ENCODE measurements around the gene MYBPC3.
A peak's percentile ranks its signal among the peaks of the same experiment; 100 is the strongest.

Gene MYBPC3

GRCh38 chr11:47314992-47315391, 37.5 kb downstream of the MYBPC3 start:
- DNase-seq: peak; percentile 14

GRCh38 chr11:47308050-47308823, 44.3 kb downstream of the MYBPC3 start:
- DNase-seq: no peak

- no peak for DNase-seq
Measured at GRCh38 chr11:47306484-47306844, 46.0 kb downstream of the MYBPC3 start.

GRCh38 chr11:47305734-47306483, 46.6 kb downstream of the MYBPC3 start:
- DNase-seq: peak; percentile 50

GRCh38 chr11:47302853-47303252, 49.6 kb downstream of the MYBPC3 start:
- DNase-seq: no peak

GRCh38 chr11:47299078-47299477, 53.4 kb downstream of the MYBPC3 start:
- DNase-seq: no peak

GRCh38 chr11:47296045-47296444, 56.5 kb downstream of the MYBPC3 start:
- DNase-seq: no peak

- DNase-seq: no peak
Measured at GRCh38 chr11:47295385-47295784, 57.1 kb downstream of the MYBPC3 start.

- no peak for DNase-seq
Measured at GRCh38 chr11:47289856-47290255, 62.6 kb downstream of the MYBPC3 start.

GRCh38 chr11:47288066-47288465, 64.4 kb downstream of the MYBPC3 start:
- no peak for DNase-seq

GRCh38 chr11:47285969-47286770, 66.3 kb downstream of the MYBPC3 start:
- no peak for DNase-seq

GRCh38 chr11:47284151-47284550, 68.4 kb downstream of the MYBPC3 start:
- no peak for DNase-seq

- no peak for DNase-seq
Measured at GRCh38 chr11:47282462-47282861, 70.0 kb downstream of the MYBPC3 start.
